HG02623 (cell line): ENCODE measurements around the gene TUBB4A.
"Not testable (repeated sequence)": the region's sequence is repeated elsewhere in the genome, so short reads cannot be mapped to it uniquely, and the experiment has no call there.

Experiments
- ATAC-seq: cut with Tn5 transposase; IDR thresholded peaks from one replicate; pipeline ENCODE4 v1.9.1; 2021; ENCODE audit warnings: moderate library complexity; ENCODE audit not compliant: unreplicated experiment

The TUBB4A gene

DNA sequence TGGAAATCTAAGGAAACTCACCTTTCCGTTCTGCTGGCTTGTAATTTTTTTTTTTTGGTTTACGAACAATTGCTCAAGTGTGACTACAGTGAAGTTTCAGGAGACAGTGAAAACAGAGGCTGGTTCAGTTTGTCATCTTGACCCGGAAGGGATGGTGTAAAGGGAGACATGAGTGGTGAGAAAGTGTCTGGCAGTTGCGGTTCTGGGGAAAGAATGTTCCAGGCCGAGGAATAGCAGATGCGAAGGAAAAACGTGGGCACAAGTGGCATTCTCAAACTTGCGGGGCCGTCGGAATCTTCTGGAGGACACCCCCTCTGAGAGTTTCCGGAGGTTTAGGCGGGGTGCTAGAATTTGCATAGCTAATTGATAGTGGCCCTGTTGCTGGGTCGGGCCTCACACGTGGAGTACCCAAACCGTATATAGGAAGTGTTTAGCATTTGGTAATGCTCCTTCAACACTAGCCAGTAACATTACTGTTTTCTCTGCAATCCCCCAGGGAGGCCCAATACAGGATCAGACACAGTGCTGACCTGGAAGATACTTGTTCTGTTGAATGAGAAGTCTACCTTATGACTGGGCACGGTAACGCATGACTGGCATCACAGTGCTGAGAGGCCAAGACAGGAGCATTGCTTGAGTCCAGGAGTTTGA, 25.9 kb upstream of the TUBB4A start:
- peak; percentile 42 for ATAC-seq

DNA sequence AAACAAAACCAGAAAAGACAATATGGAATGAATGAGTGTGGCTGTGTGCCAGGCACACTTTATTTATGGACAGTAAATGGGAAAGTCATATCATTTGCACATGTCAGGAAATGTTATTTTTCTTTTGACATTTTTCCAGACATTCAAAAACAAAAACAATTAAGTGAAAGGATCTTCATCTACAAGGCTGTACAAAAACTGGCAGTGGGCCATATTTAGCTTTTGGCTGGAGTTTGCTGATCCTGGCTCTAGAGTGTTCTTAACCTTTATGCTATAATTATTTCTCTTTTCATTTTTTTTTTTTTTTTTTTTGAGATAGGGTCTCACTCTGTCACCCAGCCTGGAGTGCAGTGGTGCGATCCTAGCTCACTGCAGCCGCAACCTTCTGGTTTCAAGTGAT, 22.2 kb upstream of the TUBB4A start:
- ATAC-seq = no peak

DNA sequence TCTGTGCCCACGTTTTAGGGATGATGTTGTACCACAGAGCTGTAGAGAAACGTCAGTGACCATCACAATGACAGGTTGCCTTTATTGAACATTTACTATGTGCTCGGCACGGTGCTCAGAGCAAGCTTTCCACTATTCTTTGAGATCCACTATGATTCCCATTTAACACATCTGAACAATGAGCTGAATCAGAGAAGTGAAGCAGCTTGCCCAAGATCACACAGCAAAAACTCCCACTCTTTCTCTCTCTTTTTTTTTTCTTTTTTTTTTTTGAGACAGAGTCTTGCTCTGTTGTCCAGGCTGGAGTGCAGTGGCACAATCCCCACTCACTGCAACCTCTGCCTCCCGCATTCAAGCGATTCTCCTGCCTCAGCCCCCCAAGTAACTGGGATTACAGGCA, 20.6 kb upstream of the TUBB4A start:
- no peak for ATAC-seq

DNA sequence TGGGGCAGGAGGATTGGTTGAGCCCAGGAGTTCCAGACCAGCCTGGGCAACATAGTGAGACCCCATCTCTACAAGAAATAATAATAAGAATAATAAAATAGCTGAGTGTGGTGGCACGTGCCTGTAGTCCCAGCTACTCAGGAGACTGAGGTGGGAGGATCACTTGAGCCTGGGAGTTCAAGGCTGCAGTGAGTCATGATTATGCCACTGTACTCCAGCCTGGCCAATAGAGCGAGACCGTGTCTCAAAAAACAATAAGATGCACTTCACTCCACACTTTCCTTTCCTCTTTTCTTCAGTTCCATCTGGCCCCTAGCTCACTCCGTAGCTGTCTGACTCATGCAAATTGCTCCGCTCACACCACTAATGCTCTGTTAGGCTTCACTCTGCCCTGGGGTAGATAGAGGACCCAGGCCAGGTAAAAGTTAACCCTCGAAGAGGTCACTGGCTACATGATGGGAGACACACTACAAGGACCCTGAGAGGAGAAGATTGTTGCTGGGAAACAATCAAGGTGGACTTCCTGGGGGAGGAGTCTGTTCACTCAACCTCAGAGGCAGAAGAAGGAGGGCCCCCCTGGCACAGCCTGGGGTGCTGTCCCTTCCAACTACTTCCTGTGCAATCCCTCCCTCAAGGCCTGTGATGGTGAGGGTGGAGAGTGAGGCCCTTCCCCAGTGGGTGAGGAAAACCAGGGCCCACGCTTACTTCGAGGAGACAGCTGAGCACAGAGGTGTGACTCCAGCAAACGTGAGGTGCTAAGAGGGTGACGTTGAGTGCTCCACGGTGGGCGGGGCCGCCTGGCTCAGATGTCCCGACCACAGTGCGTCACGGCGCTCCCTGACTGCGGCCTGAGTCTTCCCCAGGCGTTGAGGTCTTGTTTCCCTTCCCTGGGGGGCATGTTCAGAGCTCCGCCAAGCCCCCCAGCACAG, 19.9 kb upstream of the TUBB4A start:
- ATAC-seq = peak; percentile 49

DNA sequence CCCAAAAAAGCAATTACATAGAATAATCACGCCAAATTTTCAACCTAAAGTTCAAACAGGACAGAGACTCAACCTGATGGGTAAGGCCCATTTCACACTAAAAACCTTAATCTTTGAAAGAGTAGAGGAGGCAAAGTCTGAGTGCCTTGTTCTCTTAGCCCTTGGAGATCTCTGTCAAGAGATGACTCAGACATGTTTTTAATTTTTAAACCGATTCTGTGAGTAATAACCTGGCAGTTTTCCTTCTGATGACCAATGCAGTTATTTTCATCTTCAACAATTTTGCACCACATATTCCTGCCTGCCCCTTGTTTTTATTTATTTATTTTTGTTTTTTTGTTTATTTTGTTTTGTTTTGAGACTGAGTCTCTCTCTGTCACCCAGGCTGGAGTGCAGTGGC, 17.2 kb upstream of the TUBB4A start:
- ATAC-seq = no peak

DNA sequence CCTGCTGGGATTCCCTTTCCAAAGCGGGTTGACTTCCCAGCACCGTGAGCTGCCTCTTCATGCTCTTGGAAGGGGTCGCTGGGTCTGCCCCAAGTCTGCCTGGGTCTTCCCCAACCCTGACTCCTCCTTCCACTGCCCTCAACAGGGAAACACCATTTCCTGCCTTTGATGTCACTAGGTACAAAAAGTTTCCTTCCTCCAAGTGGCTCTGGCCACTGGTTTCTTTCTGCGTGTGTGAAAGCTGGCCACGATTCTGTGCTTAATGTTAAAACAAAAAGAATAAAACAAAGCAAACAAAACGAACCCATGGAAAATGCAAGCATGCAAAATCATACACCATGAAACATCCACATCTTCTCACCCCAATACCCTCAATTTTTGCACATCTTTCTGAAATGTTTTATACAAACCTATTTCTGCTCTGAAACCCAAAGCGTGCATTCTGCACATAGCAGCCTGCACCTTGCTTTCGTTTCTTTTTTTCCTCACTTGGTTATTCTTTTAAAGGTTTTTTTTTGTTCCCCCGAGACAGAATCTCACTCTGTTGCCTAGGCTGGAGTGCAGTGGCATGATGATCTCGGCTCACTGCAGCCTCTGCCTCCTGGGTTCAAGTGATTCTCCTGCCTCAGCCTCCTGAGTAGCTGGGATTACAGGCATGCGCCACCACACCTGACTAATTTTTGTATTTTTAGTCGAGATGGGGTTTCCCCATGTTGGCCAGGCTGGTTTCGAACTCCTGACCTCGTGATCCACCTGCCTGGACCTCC, 16.2 kb upstream of the TUBB4A start:
- no peak for ATAC-seq

DNA sequence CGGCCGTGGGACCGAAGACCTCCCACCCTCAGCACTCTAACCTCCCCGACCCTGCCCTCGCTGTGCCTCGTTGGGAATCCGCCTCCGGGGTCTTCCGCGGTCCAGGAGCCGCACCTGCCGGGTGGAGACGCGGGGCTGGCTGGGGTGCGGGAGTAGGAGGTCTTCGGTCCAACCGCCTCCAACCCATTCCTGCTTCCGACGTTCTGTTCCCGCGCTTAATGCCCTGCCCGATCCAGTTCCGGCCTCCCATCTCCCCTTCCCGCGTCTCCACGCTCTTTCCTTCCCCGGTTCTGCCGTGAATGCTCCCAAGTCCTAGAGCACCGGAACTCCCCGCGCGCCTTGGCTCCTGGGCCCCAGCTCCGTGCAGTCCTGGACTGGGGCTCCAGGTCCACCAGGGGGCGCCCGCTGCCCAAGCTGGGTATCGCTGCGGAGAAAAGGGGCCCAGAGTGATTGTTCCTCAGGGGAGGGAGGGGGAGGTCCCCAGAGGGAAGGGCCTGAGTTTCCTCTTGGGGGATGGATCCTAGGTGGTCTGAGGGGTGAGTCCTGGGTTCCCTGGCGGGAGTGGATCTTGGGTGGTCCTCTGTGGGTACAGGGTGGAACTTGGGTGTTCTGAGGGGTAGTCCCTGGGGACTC, 14.7 kb upstream of the TUBB4A start:
- ATAC-seq = peak; percentile 49

DNA sequence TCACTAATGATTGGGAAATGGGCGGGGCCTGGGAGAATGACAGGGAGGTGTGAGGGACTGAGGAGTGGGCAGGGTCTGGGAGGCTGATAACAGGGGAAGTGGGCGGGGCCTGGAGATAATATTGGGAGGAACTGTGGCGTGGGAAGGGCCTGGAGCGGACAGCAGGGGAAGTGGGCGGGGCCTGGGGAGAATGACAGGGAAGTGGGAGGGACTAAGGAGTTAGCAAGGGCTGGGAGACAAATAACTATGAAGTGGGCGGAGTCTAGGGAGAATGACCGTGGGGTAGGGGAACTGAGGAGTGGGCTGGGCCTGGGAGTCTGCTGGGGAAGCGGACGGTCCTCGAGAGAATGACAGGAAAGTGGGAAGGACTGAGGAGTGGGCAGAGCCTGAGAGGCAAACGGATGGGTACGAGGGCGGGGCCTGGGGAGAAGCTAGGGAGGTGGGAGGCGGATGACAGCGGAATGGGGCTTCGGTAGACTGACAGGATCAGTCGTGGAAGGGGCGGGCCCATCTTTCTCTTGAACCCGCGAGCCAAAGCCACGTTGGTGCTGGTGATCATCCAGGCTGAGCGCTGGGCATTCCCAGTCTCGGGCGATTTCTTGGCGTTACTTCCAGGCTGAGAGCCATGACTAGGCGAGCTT, 14.0 kb upstream of the TUBB4A start:
- peak; percentile 42 for ATAC-seq

DNA sequence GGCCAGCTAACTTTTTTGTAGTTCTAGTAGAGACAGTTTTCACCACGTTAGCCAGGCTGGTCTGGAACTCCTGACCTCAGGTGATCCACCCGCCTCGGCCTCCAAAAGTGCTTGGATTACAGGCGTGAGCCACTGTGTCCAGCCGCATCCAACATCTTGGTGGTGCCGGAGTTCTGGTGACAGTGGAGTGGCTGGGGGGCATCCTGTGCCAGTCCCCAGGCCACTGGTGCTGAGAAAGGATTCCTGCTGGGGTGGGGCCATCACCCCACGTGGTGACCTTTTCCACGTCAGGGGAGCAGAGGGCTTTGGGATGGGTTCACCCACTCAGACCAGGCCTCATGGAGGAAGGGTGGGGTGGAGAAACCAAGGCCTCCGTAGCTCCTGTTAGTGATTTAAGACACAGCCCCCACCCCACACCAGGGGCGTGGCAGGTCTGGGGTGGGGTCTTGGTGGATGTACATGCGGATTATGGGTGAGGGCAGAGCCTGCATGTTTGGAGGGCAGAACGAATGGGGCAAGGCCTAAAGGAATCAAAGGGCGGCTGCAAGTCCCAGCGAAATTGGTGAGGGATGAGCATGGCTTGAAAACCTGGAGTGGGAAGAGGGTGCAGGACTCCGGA, 12.9 kb upstream of the TUBB4A start:
- ATAC-seq = no peak

DNA sequence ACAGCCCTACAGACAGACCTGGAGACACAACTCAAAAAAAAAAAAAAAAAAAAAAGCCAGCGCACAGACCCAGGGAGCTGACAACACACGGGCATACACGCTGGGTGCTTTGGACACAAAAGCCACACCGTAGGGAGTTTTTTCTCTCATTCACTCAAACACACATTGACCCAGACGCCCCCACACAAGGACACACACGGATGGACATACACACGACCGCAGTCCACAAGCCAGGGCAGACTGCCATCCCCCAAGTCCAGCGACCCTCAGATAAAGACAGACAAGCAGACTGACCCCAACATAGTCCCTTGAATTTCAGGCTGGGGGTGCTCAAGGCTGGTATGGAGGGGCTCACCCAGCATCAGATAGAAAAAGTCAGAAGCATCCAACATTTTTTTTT, 12.0 kb upstream of the TUBB4A start:
- ATAC-seq = no peak

DNA sequence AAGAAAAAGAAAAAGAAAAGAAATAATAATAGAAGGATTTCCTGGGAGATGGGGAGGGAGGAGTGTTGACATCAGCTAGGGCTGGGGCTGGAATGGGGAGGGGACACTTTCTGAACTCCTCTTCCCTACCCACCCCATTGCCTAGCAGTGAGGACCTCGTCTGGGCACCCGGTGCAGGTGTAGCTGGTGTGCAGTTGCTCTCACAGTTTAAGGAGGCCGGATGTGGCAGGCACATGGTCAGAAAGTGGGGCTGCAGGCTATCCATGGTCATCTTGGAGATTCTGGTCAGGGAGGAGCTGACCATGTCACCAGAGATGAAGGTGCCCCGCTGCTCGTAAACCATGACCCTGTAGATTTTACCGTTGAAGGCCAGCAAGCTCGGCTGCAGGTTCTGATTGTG, 8.5 kb upstream of the TUBB4A start:
- ATAC-seq = no peak

DNA sequence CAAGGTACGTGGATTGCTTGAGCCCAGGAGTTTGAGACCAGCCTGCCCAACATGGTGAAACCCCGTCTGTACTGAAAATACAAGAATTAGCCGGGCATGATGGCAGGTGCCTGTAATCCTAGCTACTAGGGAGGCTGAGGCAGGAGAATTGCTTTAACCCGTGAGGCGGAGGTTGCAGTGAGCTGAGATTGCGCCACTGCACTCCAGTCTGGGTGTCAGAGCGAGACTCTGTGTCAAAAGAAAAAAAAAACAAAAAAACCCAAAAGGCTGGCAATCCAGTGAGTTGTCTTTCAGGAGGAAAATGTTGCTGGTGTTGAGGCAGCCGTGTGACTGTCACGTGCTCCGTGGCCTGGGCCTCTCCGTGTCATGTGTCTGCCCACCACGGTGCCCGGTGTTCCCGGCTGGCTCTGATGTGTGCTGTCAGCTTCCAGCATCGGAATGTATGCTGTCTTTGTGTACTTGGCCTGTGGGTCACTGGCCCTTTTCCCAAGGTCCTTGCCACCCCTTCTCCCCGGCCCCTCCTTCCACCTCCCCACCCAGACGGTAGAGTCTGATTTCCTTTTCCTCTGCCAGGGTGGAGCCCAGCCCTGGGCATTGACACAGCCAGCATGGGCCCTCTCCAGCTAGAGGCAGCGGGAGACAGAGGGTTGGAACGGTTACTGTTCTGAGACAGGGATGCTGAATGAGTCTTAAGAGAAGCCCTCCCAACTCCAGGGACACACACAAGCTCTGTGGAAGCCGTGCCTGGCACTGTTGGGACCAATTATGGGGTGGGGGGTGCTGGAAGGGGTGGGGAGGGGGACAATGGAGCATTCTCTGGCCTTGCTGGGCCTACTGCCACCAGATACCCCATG, 7.2 kb upstream of the TUBB4A start:
- no peak for ATAC-seq

DNA sequence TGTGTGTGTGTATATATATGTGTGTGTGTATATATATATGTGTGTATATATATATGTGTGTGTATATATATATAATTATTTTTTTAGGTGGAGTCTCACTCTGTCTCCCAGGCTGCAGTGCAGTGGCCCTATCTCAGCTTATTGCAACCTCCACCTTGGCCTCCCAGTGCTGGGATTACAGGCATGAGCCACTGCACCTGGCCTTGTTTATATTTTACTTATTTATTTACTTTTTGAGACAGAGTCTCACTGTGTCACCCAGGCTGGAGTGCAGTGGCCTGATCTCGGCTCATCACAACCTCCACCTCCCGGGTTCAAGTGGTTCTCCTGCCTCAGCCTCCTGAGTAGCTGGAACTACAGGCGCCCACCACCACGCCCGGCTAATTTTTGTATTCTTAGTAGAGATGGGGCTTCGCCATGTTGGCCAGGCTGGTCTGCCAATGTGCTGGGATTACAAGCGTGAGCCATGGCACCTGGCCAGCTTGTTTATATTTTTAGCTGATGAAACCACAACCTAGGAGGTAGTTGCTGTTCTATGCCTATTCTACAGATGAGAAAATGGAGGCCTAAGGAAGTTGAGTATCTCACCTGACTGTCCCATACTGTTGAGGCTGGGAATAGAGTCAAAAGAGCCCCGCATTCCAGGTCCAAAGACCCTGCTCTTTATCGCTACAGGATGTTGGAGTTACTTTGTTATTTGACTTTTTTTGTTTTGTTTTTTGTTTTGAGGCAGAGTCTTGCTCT, 6.1 kb upstream of the TUBB4A start:
- ATAC-seq = not testable (repeated sequence)

DNA sequence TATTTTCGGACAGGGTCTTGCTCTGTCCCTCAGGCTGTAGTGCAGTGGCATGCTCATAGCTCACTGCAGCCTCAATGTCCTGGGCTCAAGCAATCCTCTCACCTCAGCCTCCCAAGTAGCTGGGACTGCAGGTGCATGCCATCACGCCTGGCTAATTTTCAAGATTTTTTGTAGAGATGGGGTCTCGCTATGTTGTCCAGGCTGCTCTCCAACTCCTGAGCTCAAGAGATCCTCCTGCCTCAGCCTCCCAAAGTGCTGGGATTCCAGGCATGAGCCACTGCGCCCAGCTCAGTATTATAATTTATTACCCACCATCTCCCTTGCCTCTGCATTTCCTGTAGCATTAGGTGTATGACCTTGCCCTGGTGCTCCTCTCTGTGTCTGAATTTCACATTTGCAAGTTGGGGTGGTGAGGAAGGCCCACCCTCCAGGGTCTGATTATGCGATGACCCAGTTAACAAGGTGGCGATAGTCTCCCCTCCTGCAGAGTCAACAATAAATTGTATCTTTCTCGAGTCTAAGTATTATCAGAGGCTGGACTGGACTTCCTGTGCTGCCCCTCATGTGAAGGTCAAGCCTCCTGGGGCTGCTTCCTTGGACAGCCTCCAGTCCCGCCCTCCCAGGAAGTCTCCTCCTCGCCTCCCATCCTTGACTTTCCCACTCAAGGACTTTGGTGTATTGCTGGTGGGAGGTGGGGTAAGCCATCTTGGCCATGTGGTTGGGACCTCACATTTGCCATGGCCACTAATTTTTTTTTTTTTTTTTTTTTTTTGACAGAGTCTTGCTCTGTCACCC, 1.5 kb upstream of the TUBB4A start:
- no peak for ATAC-seq

DNA sequence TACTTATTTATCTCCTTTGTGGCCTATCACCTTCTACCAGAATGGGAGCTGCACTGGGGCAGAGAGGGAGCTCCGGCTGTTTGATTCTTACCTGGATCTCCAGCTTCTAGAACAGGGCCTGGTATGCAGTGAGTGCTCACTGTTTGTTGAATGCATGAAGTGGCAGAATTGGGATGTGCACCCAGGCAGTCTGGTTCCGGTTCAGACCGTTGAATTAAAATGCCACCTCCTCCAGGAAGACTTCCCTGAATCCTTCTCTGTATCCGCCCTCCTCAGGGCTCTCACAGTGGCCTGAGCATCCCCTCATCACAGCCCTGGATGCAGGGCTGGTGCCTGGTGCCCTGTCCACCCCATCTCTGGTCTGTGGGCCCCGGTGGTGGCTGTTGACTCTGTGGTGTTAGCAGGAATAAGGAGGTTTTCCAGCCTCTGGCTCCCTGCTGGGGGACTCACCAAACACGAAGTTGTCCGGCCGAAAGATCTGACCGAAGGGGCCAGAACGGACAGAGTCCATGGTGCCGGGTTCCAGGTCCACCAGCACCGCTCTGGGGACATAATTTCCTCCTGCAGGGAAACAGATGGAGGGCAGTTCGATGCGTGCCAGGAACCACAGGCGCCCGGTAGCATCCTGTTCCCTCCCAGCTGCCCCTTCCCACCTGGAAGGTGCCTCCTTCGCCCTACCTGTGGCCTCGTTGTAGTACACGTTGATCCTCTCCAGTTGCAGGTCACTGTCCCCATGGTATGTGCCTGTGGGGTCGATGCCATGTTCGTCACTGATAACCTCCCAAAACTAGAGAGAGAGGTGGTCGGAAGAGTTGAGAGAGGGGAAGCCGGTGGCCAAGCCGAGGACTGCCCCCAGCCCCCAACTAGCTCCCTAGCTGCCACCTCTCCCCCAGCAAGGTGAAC, 1.0 kb downstream of the TUBB4A start:
- no peak for ATAC-seq

DNA sequence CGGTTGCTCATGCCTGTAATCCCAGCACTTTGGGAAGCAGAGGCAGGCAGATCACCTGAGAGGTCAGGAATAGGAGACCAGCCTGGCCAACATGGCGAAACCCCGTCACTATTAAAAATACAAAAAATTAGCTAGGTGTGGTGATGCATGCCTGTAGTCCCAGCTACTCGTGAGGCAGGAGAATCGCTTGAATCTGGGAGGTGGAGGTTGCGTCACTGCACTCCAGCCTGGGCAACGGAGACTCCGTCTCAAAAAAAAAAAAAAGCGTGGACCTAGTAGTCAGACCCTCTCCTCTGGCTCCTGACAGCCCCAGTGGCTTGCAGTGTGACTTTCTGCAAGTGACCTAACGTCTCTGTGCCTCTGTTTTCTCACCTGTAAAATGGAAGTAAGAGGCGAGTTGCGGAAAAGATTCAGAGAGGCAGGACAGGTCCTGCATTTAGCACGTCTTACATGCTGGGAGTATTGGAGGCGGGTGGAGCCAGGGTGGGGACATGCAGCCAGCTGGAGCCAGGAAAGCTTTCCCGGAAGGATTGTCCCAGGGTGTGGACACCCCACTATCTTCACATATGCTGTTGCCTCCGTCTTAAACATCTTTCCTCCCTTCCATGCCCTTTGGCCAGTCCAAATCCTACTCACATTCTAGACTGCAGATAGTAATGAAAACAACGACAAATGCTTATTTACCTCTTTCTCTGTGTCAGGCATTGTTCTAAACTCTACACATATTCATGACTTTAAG, 2.9 kb downstream of the TUBB4A start:
- ATAC-seq = no peak
